ENCODE measurements around the gene KLHDC8B. TPM values are rescaled to one million over a fixed set of nuclear protein-coding genes. Genes with fewer than 3 reads are reported as not detected.

KLHDC8B gene
- total and polyA plus RNA-seq, 2 donors from 2014 or later, result 23.4 to 36.5 TPM

DNA sequence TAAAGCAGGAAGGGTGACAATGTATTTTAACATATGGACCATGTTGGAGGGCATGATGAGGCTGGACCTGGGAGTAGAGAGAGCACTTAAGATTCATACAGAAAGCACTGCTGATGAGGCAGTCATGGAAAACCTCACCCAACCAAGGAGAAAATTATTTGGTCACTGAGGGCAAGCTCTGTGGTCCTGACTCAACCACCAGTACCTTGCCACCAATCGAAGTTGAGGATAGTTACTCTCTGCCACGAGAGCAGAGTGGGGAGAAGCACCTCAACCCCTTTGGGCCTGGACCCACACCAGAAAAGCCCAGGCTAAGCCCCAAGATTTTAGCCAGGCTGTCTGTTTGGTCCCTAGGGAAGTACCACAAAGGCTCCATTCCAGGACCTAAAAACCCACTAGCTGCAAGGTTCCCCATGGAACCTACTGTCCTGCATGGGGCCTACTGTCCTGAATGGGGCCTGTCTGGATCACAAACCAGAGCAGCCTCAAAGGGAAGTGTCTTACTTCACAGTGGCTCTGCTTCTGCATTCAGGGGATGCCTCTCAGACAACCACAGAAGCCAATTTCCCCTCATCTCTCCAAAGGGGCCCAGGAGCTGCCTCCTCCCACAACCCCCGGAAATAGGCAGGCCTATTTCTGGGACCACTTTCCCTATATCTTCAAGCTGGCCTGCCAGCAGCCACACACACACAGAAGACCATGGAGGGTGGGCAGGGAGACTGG lies 9.4 kb upstream of the KLHDC8B start:
- FAIRE-seq (no peak), DNase-seq (no peak)
- no peak overlapping the region for H3K9ac ChIP-seq (ENCODE audit: low read length in 3 of 3)
- no peak overlapping the region for H3K27ac ChIP-seq (ENCODE audit: low read depth in 2 of 2, low read length in 2 of 2)
- H3K27me3 ChIP-seq (ENCODE audit: control insufficient read depth, insufficient read depth, low read length), result no peaks in the 10 kb centered on the region
- peaks cover 0 to 8% (median 7%) of the 10 kb centered on the region in 3 donors for H3K36me3 ChIP-seq (ENCODE audit: control insufficient read depth in 2 of 3, insufficient read depth in 3 of 3, low read length in 3 of 3)
- TF ChIP-seq, protein P1, sequence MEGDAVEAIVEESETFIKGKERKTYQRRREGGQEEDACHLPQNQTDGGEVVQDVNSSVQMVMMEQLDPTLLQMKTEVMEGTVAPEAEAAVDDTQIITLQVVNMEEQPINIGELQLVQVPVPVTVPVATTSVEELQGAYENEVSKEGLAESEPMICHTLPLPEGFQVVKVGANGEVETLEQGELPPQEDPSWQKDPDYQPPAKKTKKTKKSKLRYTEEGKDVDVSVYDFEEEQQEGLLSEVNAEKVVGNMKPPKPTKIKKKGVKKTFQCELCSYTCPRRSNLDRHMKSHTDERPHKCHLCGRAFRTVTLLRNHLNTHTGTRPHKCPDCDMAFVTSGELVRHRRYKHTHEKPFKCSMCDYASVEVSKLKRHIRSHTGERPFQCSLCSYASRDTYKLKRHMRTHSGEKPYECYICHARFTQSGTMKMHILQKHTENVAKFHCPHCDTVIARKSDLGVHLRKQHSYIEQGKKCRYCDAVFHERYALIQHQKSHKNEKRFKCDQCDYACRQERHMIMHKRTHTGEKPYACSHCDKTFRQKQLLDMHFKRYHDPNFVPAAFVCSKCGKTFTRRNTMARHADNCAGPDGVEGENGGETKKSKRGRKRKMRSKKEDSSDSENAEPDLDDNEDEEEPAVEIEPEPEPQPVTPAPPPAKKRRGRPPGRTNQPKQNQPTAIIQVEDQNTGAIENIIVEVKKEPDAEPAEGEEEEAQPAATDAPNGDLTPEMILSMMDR (IDR thresholded peaks at IDR 0.05; ENCODE audit: borderline replicate concordance, extremely low read depth, insufficient read depth), result no peak
- no peak overlapping the region for H3K4me3 ChIP-seq (ENCODE audit: low read length in 3 of 3)
- H3K4me1 ChIP-seq (ENCODE audit: control insufficient read depth in 2 of 3, insufficient read depth in 2 of 3, low read depth in 1 of 3, low read length in 3 of 3), result peaks cover 0 to 20% (median 12%) of the 10 kb centered on the region in 3 donors
- intact Hi-C loops (cut with DNase I), result no loop called here
- no peaks in the 10 kb centered on the region for H3K9me3 ChIP-seq (ENCODE audit: control insufficient read depth in 2 of 3, insufficient read depth in 1 of 3, low read length in 3 of 3)

DNA sequence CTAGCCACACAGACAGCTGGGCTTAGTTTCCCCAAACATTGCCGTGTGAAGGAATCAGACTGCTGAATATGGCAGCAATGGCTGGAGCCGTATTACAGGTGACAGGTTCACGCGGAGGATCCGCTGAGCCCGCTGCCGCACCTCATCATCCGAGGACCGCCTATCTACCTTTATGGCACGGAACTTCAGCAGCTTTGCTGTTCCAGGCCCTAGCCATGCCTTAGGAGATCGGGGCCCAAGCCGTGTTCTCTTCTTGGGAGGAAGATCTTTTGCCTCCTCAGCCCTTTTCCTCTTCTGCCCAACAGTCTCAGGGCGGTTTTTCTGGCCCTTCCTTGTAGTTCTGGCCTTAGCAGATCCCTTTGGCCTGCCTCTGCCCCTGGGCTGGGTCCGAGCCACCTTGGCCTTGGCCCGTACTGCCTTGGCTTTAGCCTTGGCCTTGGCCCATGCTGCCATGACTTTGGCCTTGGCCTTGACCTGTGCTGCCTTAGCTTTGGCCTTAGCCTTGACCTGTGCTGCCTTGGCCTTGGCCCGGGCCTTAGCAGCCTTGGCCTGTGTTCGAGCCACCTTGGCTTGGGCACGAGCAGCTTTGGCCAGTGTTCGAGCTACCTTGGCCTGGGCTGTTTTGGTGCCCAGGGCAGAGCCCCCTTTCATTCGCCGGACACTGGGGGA lies 8.5 kb upstream of the KLHDC8B start:
- FAIRE-seq, result no peak
- peaks cover 0 to 21% (median 15%) of the 10 kb centered on the region in 3 donors for H3K4me1 ChIP-seq (ENCODE audit: control insufficient read depth in 2 of 3, insufficient read depth in 2 of 3, low read depth in 1 of 3, low read length in 3 of 3)
- intact Hi-C loops (cut with DNase I), result no loop called here
- H3K27me3 ChIP-seq (ENCODE audit: control insufficient read depth, insufficient read depth, low read length), result no peaks in the 10 kb centered on the region
- TF ChIP-seq, protein P1 (IDR thresholded peaks at IDR 0.05; ENCODE audit: borderline replicate concordance, extremely low read depth, insufficient read depth), result no peak
- DNase-seq, result no peak
- no peak overlapping the region for H3K4me3 ChIP-seq (ENCODE audit: low read length in 3 of 3)
- H3K36me3 ChIP-seq (ENCODE audit: control insufficient read depth in 2 of 3, insufficient read depth in 3 of 3, low read length in 3 of 3), result peaks cover 0 to 8% (median 7%) of the 10 kb centered on the region in 3 donors
- H3K27ac ChIP-seq (ENCODE audit: low read depth in 2 of 2, low read length in 2 of 2), result no peak overlapping the region
- no peak overlapping the region for H3K9ac ChIP-seq (ENCODE audit: low read length in 3 of 3)
- H3K9me3 ChIP-seq (ENCODE audit: control insufficient read depth in 2 of 3, insufficient read depth in 1 of 3, low read length in 3 of 3), result no peaks in the 10 kb centered on the region

DNA sequence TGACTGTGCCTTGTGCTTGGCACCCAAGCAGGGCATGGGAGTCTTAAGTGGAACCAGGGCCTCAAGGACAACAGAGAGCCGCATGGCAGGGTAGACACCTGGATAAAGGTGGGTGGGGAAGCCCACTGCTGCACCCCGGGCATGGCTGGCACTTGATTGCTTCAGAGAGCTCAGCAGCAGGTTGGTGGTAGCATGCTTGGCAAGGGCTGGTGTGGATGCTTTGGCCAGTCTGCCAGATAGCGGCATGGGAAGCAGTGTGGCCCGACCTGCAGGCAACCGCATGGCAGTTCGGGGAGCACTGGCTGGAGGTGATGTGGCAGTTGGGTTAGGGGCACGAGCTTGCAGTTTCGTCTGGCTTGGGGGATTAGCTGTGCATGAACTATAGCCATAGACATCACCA lies 7.8 kb upstream of the KLHDC8B start:
- H3K4me1 ChIP-seq (ENCODE audit: control insufficient read depth in 2 of 3, insufficient read depth in 2 of 3, low read depth in 1 of 3, low read length in 3 of 3), result peaks cover 0 to 21% (median 15%) of the 10 kb centered on the region in 3 donors
- DNase-seq, result no peak

More for the DNA sequence above, 7.8 kb upstream of the KLHDC8B start:
- TF ChIP-seq, protein P1 (IDR thresholded peaks at IDR 0.05; ENCODE audit: borderline replicate concordance, extremely low read depth, insufficient read depth), result no peak
- Histone ChIP-seq H3K4me3 (ENCODE audit: low read length in 3 of 3) (no peak overlapping the region), H3K27ac (ENCODE audit: low read depth in 2 of 2, low read length in 2 of 2) (no peak overlapping the region), H3K9me3 (ENCODE audit: control insufficient read depth in 2 of 3, insufficient read depth in 1 of 3, low read length in 3 of 3) (no peaks in the 10 kb centered on the region), H3K27me3 (ENCODE audit: control insufficient read depth, insufficient read depth, low read length) (no peaks in the 10 kb centered on the region), H3K36me3 (ENCODE audit: control insufficient read depth in 2 of 3, insufficient read depth in 3 of 3, low read length in 3 of 3) (peaks cover 0 to 8% (median 7%) of the 10 kb centered on the region in 3 donors), H3K9ac (ENCODE audit: low read length in 3 of 3) (no peak overlapping the region)
- FAIRE-seq, result no peak
- intact Hi-C loops (cut with DNase I), result no loop called here
